GM13977 (cell line): Measurements from ENCODE around the gene CEP128.

ENCODE experiments used
- DNase-seq: peaks from one replicate; pipeline ENCODE4 v3.0.0; 2012; ENCODE audit warnings: low spot score
- CTCF ChIP-seq: IDR thresholded peaks from 2 replicates; pipeline ENCODE4 v1.5.1; 2012; ENCODE audit warnings: mild to moderate bottlenecking, control low read depth; ENCODE audit not compliant: insufficient read depth; ENCODE audit errors: extremely low read depth, missing control alignments
- in situ Hi-C: fragments of 300-500 bp; cut with MboI; formaldehyde crosslinking; loops from one replicate; pipeline ENCODE4 v1.12.0; 2022; ENCODE audit warnings: low sequenced_read_pairs, low pct_unique_long_range_greater_than_20kb, mixed read lengths, inconsistent platforms; ENCODE audit not compliant: unreplicated experiment

CEP128 gene

GRCh38 chr14:80608563-80608962, 333.0 kb downstream of the CEP128 start:
- TF ChIP-seq CTCF = no peak
- no peak for DNase-seq
- in situ Hi-C loops = no loop called here

GRCh38 chr14:80607430-80608190, 333.9 kb downstream of the CEP128 start:
- DNase-seq = no peak
- in situ Hi-C loops = no loop called here
- no peak for TF ChIP-seq CTCF

- no peak for TF ChIP-seq CTCF
- in situ Hi-C loops = no loop called here
- no peak for DNase-seq
These were observed 335.2 kb downstream of the CEP128 start for GRCh38 chr14:80606347-80606772.

GRCh38 chr14:80605536-80605935, 336.0 kb downstream of the CEP128 start:
- in situ Hi-C loops = no loop called here
- no peak for DNase-seq

DNA sequence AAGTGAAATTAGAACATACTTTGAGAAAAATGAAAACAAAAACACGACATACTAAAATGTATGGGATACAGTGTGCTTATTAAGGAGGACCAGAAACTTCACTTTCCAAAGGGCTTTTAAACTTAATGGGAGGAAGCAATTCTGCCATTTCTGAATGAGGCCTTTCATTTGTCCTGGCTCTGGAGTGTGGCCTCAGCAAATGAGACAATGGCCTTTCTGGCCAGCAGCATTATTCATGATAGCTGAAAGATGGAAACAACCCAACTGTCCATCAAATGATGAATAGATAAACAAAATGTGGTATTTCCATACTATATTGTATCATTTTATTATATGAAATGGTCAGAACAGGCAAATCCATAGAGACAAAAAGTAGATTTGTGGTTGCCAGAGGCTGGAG, 338.6 kb downstream of the CEP128 start:
- no peak for DNase-seq
- in situ Hi-C loops = no loop called here
- TF ChIP-seq CTCF = no peak

More at GRCh38 chr14:80605536-80605935, 336.0 kb downstream of the CEP128 start:
- no peak for TF ChIP-seq CTCF

- peak; percentile 50 for TF ChIP-seq CTCF
- in situ Hi-C loops = no loop called here
- peak; percentile 17 for DNase-seq
These were observed 354.3 kb downstream of the CEP128 start for GRCh38 chr14:80587096-80587724.
